K562 (cell line): Measurements from ENCODE around the gene TSPAN32. TPM values are rescaled to one million over a fixed set of nuclear protein-coding genes. Genes with fewer than 3 reads are reported as not detected.

Experiments used
- ATAC-seq: fragments of 200-7000 bp; cut with Tn5 transposase; 3 replicates; pipeline ENCODE4 v1.9.1; 2020; ENCODE audit warnings: moderate library complexity
- BruUV-seq: library from RNA; stranded (reverse); fragments of 400-500 nt; replicated peaks from 2 replicates; lab custom pipeline; 2021; lab: Mats Ljungman, UMichigan
- CTCF ChIA-PET: fragments of 300-600 bp; formaldehyde crosslinking; extraction: SDS; loops from one replicate; lab custom pipeline; 2021; ENCODE audit warnings: low intra/inter-chr PET ratio; lab: Yijun Ruan, JAX
- POLR2A ChIA-PET: fragments of 300-600, 350-650 bp; sonication (Branson Sonifier 250); formaldehyde crosslinking; extraction: SDS; loops from one replicate; lab custom pipeline; 2021; ENCODE audit warnings: antibody characterized with exemption, inconsistent platforms; lab: Yijun Ruan, JAX
- DNase-seq, 4 experiments: peaks; one replicate each; pipeline versions ENCODE4 v3.0.0 to v3.0.0-alpha.2; 2011 to 2018; ENCODE audit warnings: low spot score in 3 of 4, mixed read lengths in 3 of 4; ENCODE audit errors: extremely low read depth in 1 of 4
- FAIRE-seq: peaks from 2 replicates; lab custom pipeline; 2011; peaks lifted over from hg19 to GRCh38; lab: Jason Lieb, UNC
- H2AFZ ChIP-seq: 2 replicates; pipeline ENCODE4 v1.6.0; 2011; ENCODE audit warnings: low read depth, low read length, control low read depth, inconsistent platforms
- H3K27ac ChIP-seq: fragments of 200-600 bp; 3 replicates; pipeline ENCODE4 v1.8.0; 2011; ENCODE audit warnings: low read depth, mild to moderate bottlenecking, control low read depth, inconsistent platforms, low read length, moderate library complexity, mixed read lengths; ENCODE audit errors: extremely low read depth
- H3K27me3 ChIP-seq, 2 experiments: fragments of 300-600 bp in 1 of 2; 2 replicates in 1 of 2; 3 replicates in 1 of 2; pipeline versions ENCODE4 v1.6.0 to v1.8.0; 2011; ENCODE audit warnings: inconsistent platforms in 2 of 2, low read length in 2 of 2, mild to moderate bottlenecking in 1 of 2, mixed read lengths in 1 of 2, moderate library complexity in 1 of 2; ENCODE audit not compliant: control insufficient read depth in 2 of 2, insufficient read depth in 2 of 2
- H3K36me3 ChIP-seq: fragments of 300-600 bp; 3 replicates; pipeline ENCODE4 v1.8.0; 2011; ENCODE audit warnings: mild to moderate bottlenecking, low read length, inconsistent platforms; ENCODE audit not compliant: control insufficient read depth, insufficient read depth
- H3K4me1 ChIP-seq, 2 experiments: fragments of 200-600 bp in 1 of 2; replicated peaks in 1 of 2; 2 replicates in 1 of 2; 3 replicates in 1 of 2; pipeline versions ENCODE4 v1.5.1 to v1.8.0; 2011; ENCODE audit warnings: inconsistent platforms in 2 of 2, low read length in 2 of 2, mild to moderate bottlenecking in 1 of 2, mixed read lengths in 1 of 2, moderate library complexity in 1 of 2; ENCODE audit not compliant: control insufficient read depth in 2 of 2, insufficient read depth in 2 of 2
- H3K4me2 ChIP-seq: 2 replicates; pipeline ENCODE4 v1.6.1; 2011; ENCODE audit warnings: low read length, control low read depth, inconsistent platforms, mixed read lengths; ENCODE audit not compliant: insufficient read depth
- H3K4me3 ChIP-seq: fragments of 200-600 bp; sonication (generic), shearing (Covaris generic); 2 replicates; pipeline ENCODE4 v1.5.1; 2016; ENCODE audit warnings: control low read depth, inconsistent platforms
- H3K79me2 ChIP-seq: fragments of 200-600 bp; 3 replicates; pipeline ENCODE4 v1.8.0; 2011; ENCODE audit warnings: low read length, inconsistent platforms; ENCODE audit not compliant: control insufficient read depth, insufficient read depth
- H3K9ac ChIP-seq, 2 experiments: 2 replicates each; pipeline versions ENCODE4 v1.6.0 to v1.6.1; 2011; ENCODE audit warnings: low read depth in 2 of 2, low read length in 2 of 2, control low read depth in 1 of 2, inconsistent platforms in 1 of 2, mild to moderate bottlenecking in 1 of 2, mixed read lengths in 1 of 2; ENCODE audit not compliant: insufficient read depth in 1 of 2
- H3K9me1 ChIP-seq: one replicate; pipeline ENCODE4 v1.6.0; 2011; ENCODE audit warnings: inconsistent platforms, mild to moderate bottlenecking, low read length, moderate library complexity; ENCODE audit not compliant: control insufficient read depth, insufficient read depth
- H3K9me3 ChIP-seq: replicated peaks from 2 replicates; pipeline ENCODE4 v1.5.1; 2011; ENCODE audit warnings: low read depth, low read length, inconsistent platforms; ENCODE audit not compliant: control insufficient read depth, insufficient read depth
- H4K20me1 ChIP-seq: replicated peaks from 2 replicates; pipeline ENCODE4 v1.6.1; 2011; ENCODE audit warnings: low read length, inconsistent platforms, mixed read lengths; ENCODE audit not compliant: control insufficient read depth, insufficient read depth
- CBFA2T2 ChIP-seq: fragments of 450-650 bp; conservative IDR thresholded peaks from 2 replicates; pipeline ENCODE4 v1.6.1; 2017; ENCODE audit warnings: mild to moderate bottlenecking
- CBFA2T3 ChIP-seq: fragments of 450-650 bp; IDR thresholded peaks from 2 replicates; pipeline ENCODE4 v1.6.1; 2017
- CUX1 ChIP-seq: fragments of 200-800 bp; sonication (Bioruptor generic); IDR thresholded peaks from 2 replicates; pipeline ENCODE4 v1.6.1; 2016; ENCODE audit warnings: missing genetic modification characterization, missing compliant biosample characterization
- ELF4 ChIP-seq: fragments of 450-650 bp; formaldehyde crosslinking; IDR thresholded peaks from 2 replicates; pipeline ENCODE4 v1.4.0; 2022; ENCODE audit warnings: missing genetic modification characterization
- ESRRB ChIP-seq: fragments of 250-450 bp; sonication (Bioruptor Pico); IDR thresholded peaks from 2 replicates; pipeline ENCODE4 v1.5.0; 2020; ENCODE audit warnings: mild to moderate bottlenecking, moderate library complexity, borderline replicate concordance
- EZH2 ChIP-seq: IDR thresholded peaks from 2 replicates; pipeline ENCODE4 v1.6.1; 2012; ENCODE audit warnings: low read depth, mild to moderate bottlenecking, inconsistent platforms, low read length, borderline replicate concordance
- HINFP ChIP-seq: fragments of 450-650 bp; conservative IDR thresholded peaks from 2 replicates; pipeline ENCODE4 v1.6.1; 2016; ENCODE audit warnings: missing genetic modification characterization, low read depth, mild to moderate bottlenecking, control low read depth, missing compliant biosample characterization
- HOXB6 ChIP-seq: fragments of 250-450 bp; sonication (Bioruptor Pico); IDR thresholded peaks from 2 replicates; pipeline ENCODE4 v1.5.1; 2022; ENCODE audit warnings: mild to moderate bottlenecking, borderline replicate concordance
- NFIX ChIP-seq: fragments of 250-450 bp; sonication (Bioruptor Pico); IDR thresholded peaks from 2 replicates; pipeline ENCODE4 v1.4.0; 2020; ENCODE audit warnings: low read depth, mild to moderate bottlenecking, moderate library complexity
- RBM14 ChIP-seq: fragments of 200-400 bp; formaldehyde crosslinking; IDR thresholded peaks from 2 replicates; pipeline ENCODE4 v1.6.1; 2018; ENCODE audit warnings: low read depth, mild to moderate bottlenecking, low read length, moderate library complexity, borderline replicate concordance; ENCODE audit not compliant: insufficient read depth
- TAL1 ChIP-seq: fragments of 450-650 bp; IDR thresholded peaks from 2 replicates; pipeline ENCODE4 v1.6.1; 2016; ENCODE audit warnings: mild to moderate bottlenecking
- TARDBP ChIP-seq: fragments of 450-650 bp; IDR thresholded peaks from 2 replicates; pipeline ENCODE4 v1.6.1; 2016
- ZBTB1 ChIP-seq: sonication (generic); formaldehyde crosslinking; IDR thresholded peaks from 2 replicates; pipeline ENCODE4 v1.8.1; 2023; ENCODE audit warnings: missing genetic modification reagents, low read depth, mild to moderate bottlenecking, borderline replicate concordance
- ZNF274 ChIP-seq: IDR thresholded peaks from 2 replicates; pipeline ENCODE4 v1.6.1; 2011; ENCODE audit warnings: low read depth, mild to moderate bottlenecking, low read length, moderate library complexity, borderline replicate concordance
- ZNF280B ChIP-seq: fragments of 250-450 bp; sonication (Bioruptor Pico); IDR thresholded peaks from 2 replicates; pipeline ENCODE4 v1.5.1; 2021; ENCODE audit warnings: mild to moderate bottlenecking
- WGBS: fragments of 100-300 bp; shearing (Covaris generic); methylation state at CpG from one replicate; pipeline ENCODE4 v1.1.6; 2016; ENCODE audit warnings: low coverage, mixed read lengths; ENCODE audit not compliant: insufficient coverage; ENCODE audit errors: missing lambda C conversion rate; 5-methylcytosine and 5-hydroxymethylcytosine counted together
- in situ Hi-C: fragments of 300-500 bp; cut with MboI; formaldehyde crosslinking; loops from 4 replicates; pipeline ENCODE4 v1.15.0; 2018; ENCODE audit warnings: inconsistent platforms, mixed read lengths
- intact Hi-C: fragments of 100-400 bp; cut with micrococcal nuclease; formaldehyde crosslinking; loops from 2 replicates; pipeline ENCODE4 v1.14.2; 2022
- polyA plus RNA-seq, 8 experiments: library from polyadenylated mRNA; depleted of rRNA in 4 of 8; stranded (reverse) in 5 of 8; unstranded in 3 of 8; fragments of >200 nt; fragmentation: Nextera tagmentation in 2 of 8; fragmentation: Illumina TruSeq in 1 of 8; extraction: Ambion mirVana in 2 of 8; extraction: Trizol in 1 of 8; gene quantifications; 2 replicates each; pipeline versions ENCODE4 v1.2.1 to v1.2.3, GENCODE V29; 2011 to 2014; ENCODE audit warnings: inconsistent platforms in 1 of 8, missing spikeins in 1 of 8
- total RNA-seq, 7 experiments: library from RNA; depleted of rRNA in 6 of 7; stranded (reverse); fragments of >200 nt in 6 of 7; fragmentation: Illumina TruSeq in 2 of 7; extraction: Trizol in 2 of 7; gene quantifications; 2 replicates each; pipeline versions ENCODE4 v1.2.1 to v1.2.3, GENCODE V29; 2011 to 2021; ENCODE audit warnings: low replicate concordance in 1 of 7

Gene TSPAN32
- total and polyA plus RNA-seq, 9 of the 15 experiments (the other 6 are each of a cell fraction or from before 2014, with no cell fraction given): 0.21 to 7.3 (median 2.6) TPM

GRCh38 chr11:2267306-2267850 is 34.4 kb upstream of the TSPAN32 start:
- POLR2A ChIA-PET: no interaction called here
- TF ChIP-seq EZH2 (no peak), ESRRB (CRISPR knock-in tag) (no peak), TAL1 (peak; percentile 22; the same call in 1 of the 2 replicates), RBM14 (no peak), ELF4 (CRISPR knock-in tag) (no peak), CBFA2T2 (peak; percentile 54), TARDBP (no peak), CUX1 (no peak), CBFA2T3 (peak; percentile 66), NFIX (CRISPR knock-in tag) (no peak), ZNF280B (no peak), ZNF274 (no peak), HOXB6 (CRISPR knock-in tag) (no peak), ZBTB1 (CRISPR knock-in tag) (no peak), HINFP (tag) (no peak)

More at GRCh38 chr11:2267306-2267850, 34.4 kb upstream of the TSPAN32 start:
- intact Hi-C loops: no loop called here
- BruUV-seq: no TSS peak
- no peaks in the 10 kb centered on the region for H3K79me2 ChIP-seq
- peaks cover 6 to 81% of the 10 kb centered on the region in 2 experiments; a peak in 3 of 5 replicates for H3K27me3 ChIP-seq
- no peak overlapping the region for H3K9ac ChIP-seq
- FAIRE-seq (no peak), ATAC-seq (no peak), DNase-seq (peak; percentile 38 to 53 (median 48))
- WGBS: 13% methylated on average over 12 of the region's 12 CpGs
- H2AFZ ChIP-seq: no peak overlapping the region
- H4K20me1 ChIP-seq: peaks cover 6% of the 10 kb centered on the region; the same call in 1 of the 2 replicates
- no peak overlapping the region for H3K27ac ChIP-seq
- H3K36me3 ChIP-seq: no peaks in the 10 kb centered on the region
- in situ Hi-C loops: no loop called here
- H3K4me3 ChIP-seq: no peak overlapping the region
- H3K4me1 ChIP-seq: peaks cover 8 to 61% of the 10 kb centered on the region in 2 experiments; a peak in 4 of 5 replicates
- CTCF ChIA-PET: no interaction called here
- no peaks in the 10 kb centered on the region for H3K9me3 ChIP-seq
- H3K9me1 ChIP-seq: no peaks in the 10 kb centered on the region
- no peak overlapping the region for H3K4me2 ChIP-seq
